ENCODE data around the gene RAD51B. TPM values are rescaled to one million over a fixed set of nuclear protein-coding genes. Genes with fewer than 3 reads are reported as not detected.

RAD51B gene
- total RNA-seq, 1 donor from 2014 or later = 25.1 TPM

GRCh38 chr14:68394764-68395143 is 575.2 kb downstream of the RAD51B start:
- H3K27me3 Mint-ChIP-seq (ENCODE audit: low read depth) = no peaks in the 10 kb centered on the region
- H3K36me3 Mint-ChIP-seq (ENCODE audit: low read depth) = no peaks in the 10 kb centered on the region
- H3K9me3 Mint-ChIP-seq = no peaks in the 10 kb centered on the region
- H3K27ac Mint-ChIP-seq = no peak overlapping the region
- no peak overlapping the region for H3K4me3 Mint-ChIP-seq (ENCODE audit: low read depth)
- no peak for DNase-seq (ENCODE audit: low spot score)
- H3K4me1 Mint-ChIP-seq (ENCODE audit: low read depth) = no peaks in the 10 kb centered on the region
- intact Hi-C loops (cut with micrococcal nuclease) = no loop called here

- DNase-seq (ENCODE audit: low spot score) = no peak
- no peaks in the 10 kb centered on the region for H3K4me1 Mint-ChIP-seq (ENCODE audit: low read depth)
- intact Hi-C loops (cut with micrococcal nuclease) = no loop called here
- no peaks in the 10 kb centered on the region for H3K9me3 Mint-ChIP-seq
- no peaks in the 10 kb centered on the region for H3K27me3 Mint-ChIP-seq (ENCODE audit: low read depth)
- H3K27ac Mint-ChIP-seq = no peak overlapping the region
- H3K4me3 Mint-ChIP-seq (ENCODE audit: low read depth) = no peak overlapping the region
- no peaks in the 10 kb centered on the region for H3K36me3 Mint-ChIP-seq (ENCODE audit: low read depth)
Observed at GRCh38 chr14:68395604-68396003, 576.0 kb downstream of the RAD51B start.

GRCh38 chr14:68396461-68396860 is 576.9 kb downstream of the RAD51B start:
- no peaks in the 10 kb centered on the region for H3K9me3 Mint-ChIP-seq
- intact Hi-C loops (cut with micrococcal nuclease) = no loop called here
- no peaks in the 10 kb centered on the region for H3K36me3 Mint-ChIP-seq (ENCODE audit: low read depth)
- no peaks in the 10 kb centered on the region for H3K4me1 Mint-ChIP-seq (ENCODE audit: low read depth)
- no peaks in the 10 kb centered on the region for H3K27me3 Mint-ChIP-seq (ENCODE audit: low read depth)
- no peak for DNase-seq (ENCODE audit: low spot score)
- no peak overlapping the region for H3K27ac Mint-ChIP-seq
- H3K4me3 Mint-ChIP-seq (ENCODE audit: low read depth) = no peak overlapping the region

GRCh38 chr14:68397371-68397811 is 577.8 kb downstream of the RAD51B start:
- no peak overlapping the region for H3K27ac Mint-ChIP-seq
- intact Hi-C loops (cut with micrococcal nuclease) = no loop called here

GRCh38 chr14:68397822-68398221 is 578.2 kb downstream of the RAD51B start:
- no peaks in the 10 kb centered on the region for H3K36me3 Mint-ChIP-seq (ENCODE audit: low read depth)
- H3K9me3 Mint-ChIP-seq = no peaks in the 10 kb centered on the region
- no peak for DNase-seq (ENCODE audit: low spot score)
- no peak overlapping the region for H3K4me3 Mint-ChIP-seq (ENCODE audit: low read depth)
- no peaks in the 10 kb centered on the region for H3K27me3 Mint-ChIP-seq (ENCODE audit: low read depth)
- intact Hi-C loops (cut with micrococcal nuclease) = no loop called here
- no peak overlapping the region for H3K27ac Mint-ChIP-seq
- no peaks in the 10 kb centered on the region for H3K4me1 Mint-ChIP-seq (ENCODE audit: low read depth)

More at GRCh38 chr14:68397371-68397811, 577.8 kb downstream of the RAD51B start:
- no peaks in the 10 kb centered on the region for H3K9me3 Mint-ChIP-seq
- no peaks in the 10 kb centered on the region for H3K4me1 Mint-ChIP-seq (ENCODE audit: low read depth)
- H3K4me3 Mint-ChIP-seq (ENCODE audit: low read depth) = no peak overlapping the region
- no peaks in the 10 kb centered on the region for H3K27me3 Mint-ChIP-seq (ENCODE audit: low read depth)
- no peaks in the 10 kb centered on the region for H3K36me3 Mint-ChIP-seq (ENCODE audit: low read depth)
- DNase-seq (ENCODE audit: low spot score) = no peak

- no peak for DNase-seq (ENCODE audit: low spot score)
- no peaks in the 10 kb centered on the region for H3K4me1 Mint-ChIP-seq (ENCODE audit: low read depth)
- no peaks in the 10 kb centered on the region for H3K27me3 Mint-ChIP-seq (ENCODE audit: low read depth)
- no peaks in the 10 kb centered on the region for H3K36me3 Mint-ChIP-seq (ENCODE audit: low read depth)
- no peaks in the 10 kb centered on the region for H3K9me3 Mint-ChIP-seq
- intact Hi-C loops (cut with micrococcal nuclease) = no loop called here
- H3K4me3 Mint-ChIP-seq (ENCODE audit: low read depth) = no peak overlapping the region
- H3K27ac Mint-ChIP-seq = no peak overlapping the region
Observed at GRCh38 chr14:68398370-68398769, 578.8 kb downstream of the RAD51B start.

GRCh38 chr14:68399971-68400370 is 580.4 kb downstream of the RAD51B start:
- H3K4me1 Mint-ChIP-seq (ENCODE audit: low read depth) = peaks cover 14% of the 10 kb centered on the region
- intact Hi-C loops (cut with micrococcal nuclease) = loop anchor here (10.0 kb wide), 3 partner anchors 85 to 385 kb away; no protein-coding TSS in a partner anchor
- H3K4me3 Mint-ChIP-seq (ENCODE audit: low read depth) = no peak overlapping the region
- no peak overlapping the region for H3K27ac Mint-ChIP-seq
- no peak for DNase-seq (ENCODE audit: low spot score)
- no peaks in the 10 kb centered on the region for H3K27me3 Mint-ChIP-seq (ENCODE audit: low read depth)
- H3K9me3 Mint-ChIP-seq = no peaks in the 10 kb centered on the region
- H3K36me3 Mint-ChIP-seq (ENCODE audit: low read depth) = no peaks in the 10 kb centered on the region

- Mint-ChIP-seq H3K27ac (no peak overlapping the region), H3K9me3 (no peaks in the 10 kb centered on the region), H3K36me3 (ENCODE audit: low read depth) (no peaks in the 10 kb centered on the region), H3K4me1 (ENCODE audit: low read depth) (peaks cover 14% of the 10 kb centered on the region), H3K27me3 (ENCODE audit: low read depth) (no peaks in the 10 kb centered on the region), H3K4me3 (ENCODE audit: low read depth) (no peak overlapping the region)
- DNase-seq (ENCODE audit: low spot score) = no peak
- intact Hi-C loops (cut with micrococcal nuclease) = loop anchor here (10.0 kb wide), 3 partner anchors 83 to 383 kb away; no protein-coding TSS in a partner anchor
Observed at GRCh38 chr14:68401317-68401716, 581.7 kb downstream of the RAD51B start.

GRCh38 chr14:68401855-68402254 is 582.3 kb downstream of the RAD51B start:
- no peaks in the 10 kb centered on the region for H3K9me3 Mint-ChIP-seq
- no peak for DNase-seq (ENCODE audit: low spot score)
- H3K4me1 Mint-ChIP-seq (ENCODE audit: low read depth) = peaks cover 14% of the 10 kb centered on the region
- H3K27me3 Mint-ChIP-seq (ENCODE audit: low read depth) = no peaks in the 10 kb centered on the region
- no peaks in the 10 kb centered on the region for H3K36me3 Mint-ChIP-seq (ENCODE audit: low read depth)
- no peak overlapping the region for H3K4me3 Mint-ChIP-seq (ENCODE audit: low read depth)
- intact Hi-C loops (cut with micrococcal nuclease) = loop anchor here (10.0 kb wide), 3 partner anchors 83 to 383 kb away; no protein-coding TSS in a partner anchor
- no peak overlapping the region for H3K27ac Mint-ChIP-seq

GRCh38 chr14:68402525-68403101 is 583.0 kb downstream of the RAD51B start:
- Mint-ChIP-seq H3K36me3 (ENCODE audit: low read depth) (no peaks in the 10 kb centered on the region), H3K27ac (no peak overlapping the region), H3K9me3 (no peaks in the 10 kb centered on the region), H3K4me3 (ENCODE audit: low read depth) (no peak overlapping the region), H3K4me1 (ENCODE audit: low read depth) (peaks cover 14% of the 10 kb centered on the region), H3K27me3 (ENCODE audit: low read depth) (no peaks in the 10 kb centered on the region)
- intact Hi-C loops (cut with micrococcal nuclease) = loop anchor here (10.0 kb wide), 3 partner anchors 82 to 382 kb away; no protein-coding TSS in a partner anchor
- DNase-seq (ENCODE audit: low spot score) = no peak

GRCh38 chr14:68403191-68404145 is 583.9 kb downstream of the RAD51B start:
- no peak for DNase-seq (ENCODE audit: low spot score)
- Mint-ChIP-seq H3K27ac (no peak overlapping the region), H3K4me1 (ENCODE audit: low read depth) (peaks cover 17% of the 10 kb centered on the region), H3K4me3 (ENCODE audit: low read depth) (no peak overlapping the region), H3K27me3 (ENCODE audit: low read depth) (no peaks in the 10 kb centered on the region), H3K9me3 (no peaks in the 10 kb centered on the region), H3K36me3 (ENCODE audit: low read depth) (no peaks in the 10 kb centered on the region)
- intact Hi-C loops (cut with micrococcal nuclease) = loop anchor here (10.0 kb wide), 3 partner anchors 81 to 381 kb away; no protein-coding TSS in a partner anchor

- Mint-ChIP-seq H3K4me3 (ENCODE audit: low read depth) (no peak overlapping the region), H3K4me1 (ENCODE audit: low read depth) (peaks cover 19% of the 10 kb centered on the region)
Observed at GRCh38 chr14:68404146-68404527, 584.6 kb downstream of the RAD51B start.

More at GRCh38 chr14:68404146-68404527, 584.6 kb downstream of the RAD51B start:
- intact Hi-C loops (cut with micrococcal nuclease) = loop anchor here (10.0 kb wide), 3 partner anchors 81 to 381 kb away; no protein-coding TSS in a partner anchor
- no peaks in the 10 kb centered on the region for H3K27me3 Mint-ChIP-seq (ENCODE audit: low read depth)
- no peak overlapping the region for H3K27ac Mint-ChIP-seq
- no peaks in the 10 kb centered on the region for H3K36me3 Mint-ChIP-seq (ENCODE audit: low read depth)
- DNase-seq (ENCODE audit: low spot score) = no peak
- H3K9me3 Mint-ChIP-seq = no peaks in the 10 kb centered on the region

All from activated T-helper 2 cell treated with anti-CD3 and anti-CD28 coated beads, Interferon-gamma antibody, Interleukin-2, Interleukin-4, amounts not matched to agents 10 μg/mL and 5 μg/mL and 100 μg/mL, durations not matched to agents 14 hours and 24 hours and 36 hours (primary cell).